DOHH2 (cell line): ENCODE data around the gene MON1B.

Experiments
- EZH2phosphoT487 ChIP-seq: fragments of 200-600 bp; sonication (generic); IDR thresholded peaks from 2 replicates; pipeline ENCODE4 v1.6.1; 2017; ENCODE audit warnings: borderline replicate concordance, mild to moderate bottlenecking, antibody characterized with exemption, low read length, moderate library complexity, mixed read lengths
- TF ChIP-seq, protein P1 (sequence below): fragments of 200-600 bp; sonication (generic); IDR thresholded peaks from one replicate; pipeline ENCODE4 v1.5.1; 2014; ENCODE audit warnings: antibody characterized with exemption, mild to moderate bottlenecking, low read depth, low read length; ENCODE audit not compliant: poor library complexity, severe bottlenecking

DNA sequence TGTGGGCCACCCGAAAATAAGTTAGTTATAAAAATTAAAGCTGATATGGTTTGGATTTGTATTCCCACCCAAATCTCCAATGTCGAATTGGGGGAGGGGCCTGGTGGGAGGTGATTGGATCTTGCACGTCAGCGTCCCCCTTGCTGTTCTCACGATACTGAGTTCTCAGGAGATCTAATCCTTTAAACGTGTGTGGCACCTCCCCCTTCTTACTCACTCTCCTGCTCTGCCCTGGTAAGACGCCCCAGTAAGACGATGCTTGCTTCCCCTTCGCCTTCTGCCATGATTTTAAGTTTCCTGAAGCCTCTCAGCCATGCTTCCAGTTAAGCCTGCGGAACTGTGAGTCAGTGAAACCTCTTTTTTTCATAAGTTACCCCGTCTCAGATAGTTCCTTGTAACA, 43.6 kb downstream of the MON1B start:
- TF ChIP-seq, protein P1, sequence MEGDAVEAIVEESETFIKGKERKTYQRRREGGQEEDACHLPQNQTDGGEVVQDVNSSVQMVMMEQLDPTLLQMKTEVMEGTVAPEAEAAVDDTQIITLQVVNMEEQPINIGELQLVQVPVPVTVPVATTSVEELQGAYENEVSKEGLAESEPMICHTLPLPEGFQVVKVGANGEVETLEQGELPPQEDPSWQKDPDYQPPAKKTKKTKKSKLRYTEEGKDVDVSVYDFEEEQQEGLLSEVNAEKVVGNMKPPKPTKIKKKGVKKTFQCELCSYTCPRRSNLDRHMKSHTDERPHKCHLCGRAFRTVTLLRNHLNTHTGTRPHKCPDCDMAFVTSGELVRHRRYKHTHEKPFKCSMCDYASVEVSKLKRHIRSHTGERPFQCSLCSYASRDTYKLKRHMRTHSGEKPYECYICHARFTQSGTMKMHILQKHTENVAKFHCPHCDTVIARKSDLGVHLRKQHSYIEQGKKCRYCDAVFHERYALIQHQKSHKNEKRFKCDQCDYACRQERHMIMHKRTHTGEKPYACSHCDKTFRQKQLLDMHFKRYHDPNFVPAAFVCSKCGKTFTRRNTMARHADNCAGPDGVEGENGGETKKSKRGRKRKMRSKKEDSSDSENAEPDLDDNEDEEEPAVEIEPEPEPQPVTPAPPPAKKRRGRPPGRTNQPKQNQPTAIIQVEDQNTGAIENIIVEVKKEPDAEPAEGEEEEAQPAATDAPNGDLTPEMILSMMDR: no peak
- TF ChIP-seq EZH2phosphoT487: no peak
